Pancreas (tissue), 10 donors: Measurements from ENCODE around the gene RGMA. TPM values are rescaled to one million over a fixed set of nuclear protein-coding genes. Genes with fewer than 3 reads are reported as not detected.
A peak's percentile ranks its signal among the peaks of the same experiment; 100 is the strongest.

Source experiments
- ATAC-seq, 4 donors: fragments of 200-7000 bp; cut with Tn5 transposase; one replicate each; pipeline versions ENCODE4 v1.8.0 to v1.9.1; 2020; ENCODE audit warnings: mild to moderate bottlenecking in 4 of 4, moderate library complexity in 4 of 4
- DNase-seq, 6 donors: peaks; one replicate each; pipeline ENCODE4 v3.0.0-alpha.2; 2020
- FAIRE-seq: peaks from 2 replicates; lab custom pipeline; 2012; peaks lifted over from hg19 to GRCh38; lab: Jason Lieb, UNC
- H3K27ac ChIP-seq, 4 donors: fragments of 200-600 bp; sonication (generic); 1 replicate in 3 of 4; 2 replicates in 1 of 4; pipeline versions ENCODE4 v1.5.0 to v1.8.0; 2020
- H3K27me3 ChIP-seq, 4 donors: fragments of 200-600 bp; one replicate each; pipeline ENCODE4 v1.8.0; 2021
- H3K36me3 ChIP-seq, 3 donors: fragments of 200-600 bp; sonication (generic) in 1 of 3; one replicate each; pipeline versions ENCODE4 v1.5.0 to v1.8.0; 2020 to 2021
- H3K4me1 ChIP-seq, 3 donors: fragments of 200-600 bp; one replicate each; pipeline ENCODE4 v1.8.0; 2021
- H3K4me3 ChIP-seq, 4 donors: fragments of 200-600 bp; sonication (generic) in 2 of 4; one replicate each; pipeline versions ENCODE4 v1.5.0 to v1.8.0; 2020 to 2021
- H3K9me3 ChIP-seq, 4 donors: fragments of 200-600 bp; one replicate each; pipeline ENCODE4 v1.8.0; 2021
- CTCF ChIP-seq, 4 donors: fragments of 200-600 bp; sonication (generic) in 3 of 4; IDR thresholded peaks; one replicate each; pipeline versions ENCODE4 v1.5.0 to v1.8.0; 2021; ENCODE audit warnings: antibody characterized with exemption in 4 of 4
- WGBS, 2 donors: extraction: QIAGEN DNeasy Blood & Tissue Kit; methylation state at CpG; one replicate each; pipeline ENCODE4 v1.1.7; 2013; 5-methylcytosine and 5-hydroxymethylcytosine counted together
- intact Hi-C, 3 donors: fragments of 100-400 bp; cut with DNase I; formaldehyde crosslinking; loops; one replicate each; pipeline versions ENCODE4 v1.11.1 to v1.14.2; 2022
- polyA plus RNA-seq, 2 donors: library from polyadenylated mRNA; stranded (reverse); fragments of 200-250 nt; gene quantifications; one replicate each; pipeline ENCODE4 v1.2.3, GENCODE V29; 2013
- total RNA-seq, 6 donors: library from RNA; stranded (reverse); fragmentation: NEBNext Ultra II Directional in 4 of 6; extraction: Animal tissue kit (Norgen Biotek cat#: 25700) in 4 of 6; gene quantifications; one replicate each; pipeline versions ENCODE4 v1.2.1 to v1.2.4, GENCODE V29; 2021 to 2023
- donor health status: healthy with polysubstance abuse.
- donor health status: DM: no; HTN: no; CAD: no; lungs with moderate emphysema.
- donor health status: DM: no; HTN: no; CAD: no.
- donor health status: control.
- donor health status: control.
- donor health status: Bipolar disorder and iron deficiency.
- donor health status: DM: yes; HTN: yes; CAD: no.
- donor health status: DM: no; HTN: no; CAD: no.
- donor health status: DM: no; HTN: no; CAD: no.
- donor health status: DM: yes; HTN: yes; CAD: no.

Gene RGMA
- total and polyA plus RNA-seq, 8 donors, result 3.7 to 14.3 (median 6.8) TPM

DNA sequence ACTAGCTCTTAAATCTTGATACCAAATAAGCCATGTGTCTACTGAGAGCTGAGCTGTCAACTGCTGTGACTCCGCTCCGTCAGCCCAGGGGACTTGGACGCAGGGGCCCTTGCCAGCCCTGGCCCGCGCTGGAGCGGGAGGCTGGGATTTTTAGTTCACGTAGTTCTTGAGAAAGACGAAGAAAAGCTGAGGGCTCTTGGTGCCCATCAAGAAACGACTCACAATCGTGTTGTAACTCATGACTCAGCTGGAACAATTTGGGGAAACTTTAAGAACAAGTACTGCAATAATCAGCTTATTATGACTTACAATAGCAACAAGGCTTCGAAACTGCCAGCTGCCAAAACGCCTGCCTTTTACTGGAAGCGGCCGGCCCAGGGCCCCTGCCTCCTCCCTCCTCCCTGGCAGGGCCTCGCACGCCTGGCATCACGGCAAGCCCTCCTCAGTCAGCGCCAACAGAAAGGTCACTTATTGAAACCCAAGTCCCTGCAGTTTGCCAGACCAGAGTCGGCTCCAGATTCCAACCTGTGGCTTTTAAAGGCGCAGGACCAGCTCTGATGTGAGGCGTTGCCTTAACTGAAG, 60.3 kb downstream of the RGMA start:
- DNase-seq (peak; percentile 72 to 87 (median 84)), ATAC-seq (peak; percentile 51 to 74 (median 68)), FAIRE-seq (no peak)
- WGBS, 2 donors, result 39 to 40% methylated on average over 21 of the region's 21 CpGs
- intact Hi-C loops, result no loop called here
- Histone ChIP-seq H3K27me3 (no peaks in the 10 kb centered on the region), H3K9me3 (no peaks in the 10 kb centered on the region), H3K27ac (peak overlapping the region in 2 of 4 donors; percentile 51 to 77), H3K4me1 (peaks cover 0 to 27% (median 5%) of the 10 kb centered on the region in 3 donors), H3K4me3 (no peak overlapping the region), H3K36me3 (peaks cover 0 to 33% (median 13%) of the 10 kb centered on the region in 3 donors)
- no peak for TF ChIP-seq CTCF (IDR thresholded peaks at IDR 0.05)

DNA sequence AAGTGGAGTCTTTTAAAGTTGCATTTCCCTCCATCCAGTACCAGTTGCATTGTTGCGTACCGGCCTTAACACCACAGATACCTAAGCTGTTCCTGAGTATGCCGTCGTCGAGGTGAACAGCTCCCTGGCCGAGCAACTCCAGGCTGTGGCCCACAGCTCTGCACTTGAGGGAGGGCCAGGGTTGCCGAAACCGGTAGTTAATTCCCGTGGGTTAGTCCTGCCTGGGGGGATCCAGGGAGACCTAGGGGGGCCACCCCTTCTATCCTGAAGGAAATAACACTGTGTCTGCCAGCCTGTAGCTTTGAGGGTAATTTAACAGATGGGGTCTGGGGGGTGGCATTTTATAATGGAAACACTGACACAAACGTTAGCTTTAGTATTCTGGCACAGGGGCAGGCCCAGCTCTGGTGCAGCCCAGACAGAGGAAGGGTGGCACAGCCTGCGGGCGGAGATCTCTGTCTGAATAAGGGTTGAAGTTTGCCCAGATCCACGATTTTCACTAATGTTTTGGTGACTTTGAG, 60.8 kb downstream of the RGMA start:
- DNase-seq, result peak in 1 of 6 donors; percentile 58
- no peak for ATAC-seq
- H3K4me3 ChIP-seq, result no peak overlapping the region

DNA sequence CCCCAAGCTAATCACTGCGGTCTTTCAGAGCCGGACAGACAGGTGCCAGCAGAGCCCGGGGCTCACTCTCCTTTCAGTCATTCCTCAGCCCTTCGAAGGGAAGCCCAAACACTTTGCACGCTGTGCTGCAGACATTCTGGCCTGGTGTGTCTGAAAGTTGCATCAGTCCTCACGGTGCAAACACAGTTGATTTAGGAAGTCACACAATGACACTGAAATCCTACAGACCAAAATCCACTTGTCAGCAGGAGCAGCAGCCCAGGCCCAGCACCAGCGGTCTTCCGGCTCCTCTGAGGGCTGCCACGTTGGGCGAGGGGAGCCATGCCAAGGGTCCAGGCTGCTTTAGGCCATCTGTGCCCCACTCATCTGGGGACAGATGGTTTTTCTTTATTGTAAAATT, 61.6 kb downstream of the RGMA start:
- WGBS, 2 donors, result 89 to 91% methylated on average over 10 of the region's 10 CpGs
- Histone ChIP-seq H3K9me3 (no peaks in the 10 kb centered on the region), H3K27ac (no peak overlapping the region), H3K36me3 (peaks cover 0 to 33% (median 13%) of the 10 kb centered on the region in 3 donors), H3K4me1 (peaks cover 0 to 27% (median 5%) of the 10 kb centered on the region in 3 donors), H3K27me3 (no peaks in the 10 kb centered on the region), H3K4me3 (no peak overlapping the region)
- ATAC-seq, result peak in 1 of 4 donors; percentile 1
- intact Hi-C loops, result no loop called here
- no peak for FAIRE-seq
- DNase-seq, result no peak
- no peak for TF ChIP-seq CTCF (IDR thresholded peaks at IDR 0.05)

More for the DNA sequence above, 60.8 kb downstream of the RGMA start:
- H3K9me3 ChIP-seq, result no peaks in the 10 kb centered on the region
- peaks cover 0 to 27% (median 5%) of the 10 kb centered on the region in 3 donors for H3K4me1 ChIP-seq
- peak overlapping the region in 2 of 4 donors; percentile 51 to 77 for H3K27ac ChIP-seq
- 74 to 77% methylated on average over 13 of the region's 13 CpGs for WGBS, 2 donors
- no peak for FAIRE-seq
- intact Hi-C loops, result no loop called here
- peaks cover 0 to 33% (median 13%) of the 10 kb centered on the region in 3 donors for H3K36me3 ChIP-seq
- H3K27me3 ChIP-seq, result no peaks in the 10 kb centered on the region
- TF ChIP-seq CTCF (IDR thresholded peaks at IDR 0.05), result no peak

DNA sequence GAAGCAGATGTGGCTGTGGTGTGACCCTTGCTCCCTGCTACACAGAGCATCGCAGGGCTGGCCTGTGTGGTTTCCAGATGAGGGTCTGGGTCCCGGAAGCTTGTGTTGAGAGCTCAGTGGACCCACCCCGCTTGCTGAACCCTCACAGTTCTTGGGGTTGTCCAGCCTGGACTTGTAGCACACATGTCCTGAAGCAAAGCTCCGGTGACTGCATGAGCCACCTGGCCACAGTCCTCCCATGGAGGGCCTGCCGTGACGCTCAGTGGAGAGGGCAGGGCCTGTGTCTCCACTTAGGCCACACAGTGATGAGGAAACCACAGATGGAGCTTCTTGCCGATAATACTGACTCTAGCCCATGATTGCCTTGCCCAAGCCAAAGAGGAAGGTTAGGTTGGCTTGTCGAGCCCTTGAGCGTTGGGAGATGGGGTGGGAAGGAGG, 62.6 kb downstream of the RGMA start:
- peaks cover 0 to 27% (median 5%) of the 10 kb centered on the region in 3 donors for H3K4me1 ChIP-seq
- 89 to 95% methylated on average over 9 of the region's 9 CpGs for WGBS, 2 donors
- no peak for DNase-seq

More for the DNA sequence above, 62.6 kb downstream of the RGMA start:
- H3K27me3 ChIP-seq, result no peaks in the 10 kb centered on the region
- intact Hi-C loops, result no loop called here
- no peak overlapping the region for H3K4me3 ChIP-seq
- FAIRE-seq, result no peak
- no peak overlapping the region for H3K27ac ChIP-seq
- ATAC-seq, result no peak
- H3K9me3 ChIP-seq, result no peaks in the 10 kb centered on the region
- peaks cover 0 to 38% (median 13%) of the 10 kb centered on the region in 3 donors for H3K36me3 ChIP-seq
- no peak for TF ChIP-seq CTCF (IDR thresholded peaks at IDR 0.05)
